GM12878 (cell line): ENCODE results near the gene AK4. TPM values are rescaled to one million over a fixed set of nuclear protein-coding genes. Genes with fewer than 3 reads are reported as not detected.

Source experiments
- ATAC-seq: fragments of 200-7000 bp; cut with Tn5 transposase; 3 replicates; pipeline ENCODE4 v1.9.1; 2020; ENCODE audit warnings: mild to moderate bottlenecking, moderate library complexity
- BruUV-seq: library from RNA; stranded (reverse); fragments of 400-500 nt; replicated peaks from 2 replicates; lab custom pipeline; 2021; lab: Mats Ljungman, UMichigan
- CTCF ChIA-PET: fragments of 300-600 bp; sonication (Branson Sonifier 250); formaldehyde crosslinking; extraction: SDS; loops from one replicate; lab custom pipeline; 2021; ENCODE audit warnings: inconsistent platforms; lab: Yijun Ruan, JAX
- POLR2A ChIA-PET: fragments of 350-600 bp; formaldehyde crosslinking; extraction: SDS; loops from one replicate; lab custom pipeline; 2021; ENCODE audit warnings: inconsistent platforms; lab: Charles Lee
- RAD21 ChIA-PET: fragments of 300-600 bp; sonication (Branson Sonifier 250); formaldehyde crosslinking; loops from one replicate; lab custom pipeline; 2023; ENCODE audit warnings: antibody characterized with exemption; ENCODE audit not compliant: unreplicated experiment; lab: Charles Lee
- SMC1A ChIA-PET: fragments of 300-600 bp; sonication (Branson Sonifier 250); formaldehyde crosslinking; loops from one replicate; lab custom pipeline; 2023; ENCODE audit not compliant: unreplicated experiment, uncharacterized antibody; lab: Charles Lee
- DNase-seq: peaks from one replicate; pipeline ENCODE4 v3.0.0-alpha.2; 2011; ENCODE audit warnings: low read depth, low spot score
- FAIRE-seq: peaks from 3 replicates; lab custom pipeline; 2011; peaks lifted over from hg19 to GRCh38; lab: Jason Lieb, UNC
- H2AFZ ChIP-seq: 2 replicates; pipeline ENCODE4 v1.6.0; 2011; ENCODE audit warnings: low read depth, low read length, control low read depth; ENCODE audit not compliant: control insufficient read depth
- H3K27ac ChIP-seq: 2 replicates; pipeline ENCODE4 v1.5.1; 2011; ENCODE audit warnings: control low read depth; ENCODE audit not compliant: control insufficient read depth, insufficient read depth
- H3K27me3 ChIP-seq, 2 experiments: replicated peaks in 1 of 2; 2 replicates each; pipeline versions ENCODE4 v1.6.0 to v1.6.1; 2011; ENCODE audit warnings: low read length in 1 of 2; ENCODE audit not compliant: control insufficient read depth in 2 of 2, insufficient read depth in 2 of 2
- H3K36me3 ChIP-seq, 2 experiments: 2 replicates each; pipeline ENCODE4 v1.5.1; 2011; ENCODE audit warnings: low read length in 1 of 2; ENCODE audit not compliant: control insufficient read depth in 2 of 2, insufficient read depth in 2 of 2
- H3K4me1 ChIP-seq: 2 replicates; pipeline ENCODE4 v1.6.1; 2011; ENCODE audit warnings: mild to moderate bottlenecking, low read length, moderate library complexity, mixed read lengths; ENCODE audit not compliant: control insufficient read depth, insufficient read depth
- H3K4me2 ChIP-seq: 2 replicates; pipeline ENCODE4 v1.6.0; 2011; ENCODE audit warnings: control low read depth; ENCODE audit not compliant: control insufficient read depth, insufficient read depth
- H3K4me3 ChIP-seq: fragments of 200-600 bp; sonication (generic); 2 replicates; pipeline ENCODE4 v1.5.1; 2016
- H3K79me2 ChIP-seq: 2 replicates; pipeline ENCODE4 v1.6.0; 2011; ENCODE audit warnings: low read length; ENCODE audit not compliant: control insufficient read depth, insufficient read depth
- H3K9ac ChIP-seq: 2 replicates; pipeline ENCODE4 v1.8.0; 2011; ENCODE audit warnings: low read length, control low read depth, mixed read lengths; ENCODE audit not compliant: control insufficient read depth, insufficient read depth
- H3K9me3 ChIP-seq: replicated peaks from 3 replicates; pipeline ENCODE4 v1.5.1; 2011; ENCODE audit warnings: mild to moderate bottlenecking, low read length; ENCODE audit not compliant: control insufficient read depth, insufficient read depth
- H4K20me1 ChIP-seq: 2 replicates; pipeline ENCODE4 v1.6.0; 2011; ENCODE audit not compliant: control insufficient read depth, insufficient read depth
- ATF3 ChIP-seq: IDR thresholded peaks from 2 replicates; pipeline ENCODE4 v1.6.1; 2011; ENCODE audit warnings: low read depth, mild to moderate bottlenecking, low read length, moderate library complexity, borderline replicate concordance; ENCODE audit errors: extremely low read depth
- BRCA1 ChIP-seq: IDR thresholded peaks from 2 replicates; pipeline ENCODE4 v1.6.1; 2011; ENCODE audit warnings: low read depth, low read length, improper control_type of control experiment
- CUX1 ChIP-seq: IDR thresholded peaks from 2 replicates; pipeline ENCODE4 v1.6.1; 2012; ENCODE audit warnings: improper control_type of control experiment, low read depth, low read length; ENCODE audit not compliant: insufficient replicate concordance
- DPF2 ChIP-seq: fragments of 450-650 bp; IDR thresholded peaks from 2 replicates; pipeline ENCODE4 v1.6.1; 2017; ENCODE audit warnings: mild to moderate bottlenecking
- EED ChIP-seq: sonication (generic); IDR thresholded peaks from 2 replicates; pipeline ENCODE4 v1.6.1; 2016; ENCODE audit warnings: antibody characterized with exemption, low read depth
- EZH2 ChIP-seq: IDR thresholded peaks from 2 replicates; pipeline ENCODE4 v1.6.1; 2012; ENCODE audit warnings: low read depth, mild to moderate bottlenecking, control low read depth, inconsistent platforms, low read length, borderline replicate concordance; ENCODE audit not compliant: control insufficient read depth
- FOXK2 ChIP-seq: fragments of 450-650 bp; IDR thresholded peaks from 2 replicates; pipeline ENCODE4 v1.6.1; 2017; ENCODE audit warnings: mild to moderate bottlenecking, moderate library complexity
- HDGF ChIP-seq: fragments of 450-650 bp; IDR thresholded peaks from 2 replicates; pipeline ENCODE4 v1.6.1; 2016; ENCODE audit warnings: antibody characterized with exemption
- IKZF1 ChIP-seq: fragments of 450-650 bp; conservative IDR thresholded peaks from 2 replicates; pipeline ENCODE4 v1.6.1; 2017; ENCODE audit warnings: antibody characterized with exemption, mild to moderate bottlenecking
- NBN ChIP-seq: fragments of 450-650 bp; IDR thresholded peaks from 2 replicates; pipeline ENCODE4 v1.6.1; 2016
- PAX8 ChIP-seq: fragments of 450-650 bp; IDR thresholded peaks from 2 replicates; pipeline ENCODE4 v1.6.1; 2017; ENCODE audit warnings: mild to moderate bottlenecking, moderate library complexity
- RELA ChIP-seq: fragments of 450-650 bp; IDR thresholded peaks from 2 replicates; pipeline ENCODE4 v1.8.0; 2014; ENCODE audit warnings: borderline replicate concordance; ENCODE audit not compliant: partially characterized antibody
- SP1 ChIP-seq: IDR thresholded peaks from one replicate; pipeline ENCODE4 v1.6.1; 2011; ENCODE audit warnings: low read depth, low read length
- SREBF2 ChIP-seq: IDR thresholded peaks from 2 replicates; pipeline ENCODE4 v1.6.1; 2012; ENCODE audit warnings: mild to moderate bottlenecking, low read length
- SUZ12 ChIP-seq: fragments of 200-600 bp; sonication (generic); IDR thresholded peaks from one replicate; pipeline ENCODE4 v1.6.1; 2018; ENCODE audit warnings: antibody characterized with exemption, mild to moderate bottlenecking; ENCODE audit not compliant: unreplicated experiment
- TCF3 ChIP-seq: IDR thresholded peaks from 2 replicates; pipeline ENCODE4 v1.6.1; 2012; ENCODE audit warnings: low read depth, mild to moderate bottlenecking, low read length, borderline replicate concordance; ENCODE audit not compliant: insufficient read depth
- YY1 ChIP-seq: IDR thresholded peaks from 2 replicates; pipeline ENCODE4 v1.6.1; 2011; ENCODE audit warnings: low read depth, mild to moderate bottlenecking, low read length
- ZBED1 ChIP-seq: IDR thresholded peaks from 2 replicates; pipeline ENCODE4 v1.6.1; 2016; ENCODE audit warnings: borderline replicate concordance
- ZNF384 ChIP-seq: IDR thresholded peaks from 2 replicates; pipeline ENCODE4 v1.6.1; 2012; ENCODE audit warnings: low read depth, mild to moderate bottlenecking, low read length, improper control_type of control experiment, borderline replicate concordance
- ZZZ3 ChIP-seq: IDR thresholded peaks from 2 replicates; pipeline ENCODE4 v1.6.1; 2011; ENCODE audit warnings: low read depth; ENCODE audit not compliant: control insufficient read depth, insufficient read length
- WGBS: methylation state at CpG from one replicate; pipeline ENCODE4 v1.1.6; 2016; ENCODE audit warnings: low lambda C conversion rate; ENCODE audit not compliant: insufficient replicate concordance, insufficient coverage; ENCODE audit errors: missing lambda C conversion rate; 5-methylcytosine and 5-hydroxymethylcytosine counted together
- in situ Hi-C: fragments of 300-500 bp; cut with MboI; formaldehyde crosslinking; loops from 9 replicates; pipeline ENCODE4 v1.14.3; 2018; ENCODE audit warnings: mixed read lengths
- intact Hi-C: fragments of 100-400 bp; cut with micrococcal nuclease; formaldehyde crosslinking; loops from one replicate; pipeline ENCODE4 v1.14.2; 2022; ENCODE audit not compliant: unreplicated experiment
- polyA plus RNA-seq, 11 experiments: library from polyadenylated mRNA; depleted of rRNA in 4 of 11; unstranded in 6 of 11; stranded (reverse) in 5 of 11; fragments of >200 nt; fragmentation: Nextera tagmentation in 4 of 11; fragmentation: Illumina TruSeq in 1 of 11; extraction: Ambion mirVana in 4 of 11; extraction: Trizol in 1 of 11; gene quantifications; 1 replicate in 1 of 11; 2 replicates in 10 of 11; pipeline versions ENCODE4 v1.2.1 to v1.2.3, GENCODE V29; 2011 to 2016; ENCODE audit warnings: inconsistent platforms in 2 of 11, missing spikeins in 2 of 11, low read depth in 1 of 11
- total RNA-seq, 4 experiments: library from RNA; depleted of rRNA in 3 of 4; stranded (reverse); fragments of >200 nt in 3 of 4; fragmentation: Illumina TruSeq in 1 of 4; extraction: Trizol in 1 of 4; gene quantifications; 2 replicates each; pipeline versions ENCODE4 v1.2.1 to v1.2.3, GENCODE V29; 2013 to 2021

Gene AK4
- total and polyA plus RNA-seq, 10 of the 15 experiments (the other 5 are each of a cell fraction or from before 2014, with no cell fraction given), result 23.9 to 161 (median 49.0) TPM

GRCh38 chr1:65165269-65165993, 17.4 kb downstream of the AK4 start:
- Histone ChIP-seq H4K20me1 (peaks cover 3% of the 10 kb centered on the region; the same call in 1 of the 2 replicates), H3K4me1 (peaks cover 32% of the 10 kb centered on the region), H3K27ac (no peak overlapping the region; the same call in 1 of the 2 replicates), H3K9me3 (no peaks in the 10 kb centered on the region; the same call in 2 of the 3 replicates), H3K27me3 (no peaks in the 10 kb centered on the region), H3K79me2 (peaks cover 79% of the 10 kb centered on the region), H3K9ac (no peak overlapping the region), H3K36me3 (peaks cover 0 to 6% of the 10 kb centered on the region in 2 experiments; a peak in 1 of 4 replicates), H2AFZ (no peak overlapping the region), H3K4me2 (peak overlapping the region; percentile 47), H3K4me3 (no peak overlapping the region)
- peak; percentile 71 for DNase-seq
- no TSS peak for BruUV-seq
- in situ Hi-C loops, result no loop called here
- RAD21 ChIA-PET, result no interaction called here
- SMC1A ChIA-PET, result interaction anchor here (0.6 to 1.2 kb wide), 5 partner anchors 9 to 53 kb away, joined by 3 to 5 read pairs (median 3); no protein-coding TSS in a partner anchor
- no peak for FAIRE-seq
- peak; percentile 89 for ATAC-seq
- POLR2A ChIA-PET, result interaction anchor here (1.0 to 1.4 kb wide), 3 partner anchors 14 to 16 kb away, joined by 3 to 5 read pairs (median 3); no protein-coding TSS in a partner anchor
- intact Hi-C loops, result no loop called here
- CTCF ChIA-PET, result interaction anchor here (0.6 kb wide), 3 partner anchors 12 to 92 kb away, joined by 3 to 4 read pairs (median 4); partner anchors contain the start of gene AK4
- WGBS, result 58% methylated on average over 5 of the region's 5 CpGs
- TF ChIP-seq IKZF1, result peak; percentile 84
- no peak for TF ChIP-seq RELA
- no peak for TF ChIP-seq ATF3
- TF ChIP-seq BRCA1, result no peak
- no peak for TF ChIP-seq PAX8
- no peak for TF ChIP-seq TCF3
- no peak for TF ChIP-seq ZZZ3
- no peak for TF ChIP-seq HDGF
- no peak for TF ChIP-seq SREBF2
- TF ChIP-seq YY1, result peak; percentile 39; the same call in 1 of the 2 replicates
- peak; percentile 85 for TF ChIP-seq EED
- TF ChIP-seq SUZ12, result no peak
- TF ChIP-seq NBN, result peak; percentile 74; the same call in 1 of the 2 replicates
- no peak for TF ChIP-seq CUX1
- no peak for TF ChIP-seq FOXK2
- TF ChIP-seq ZBED1, result no peak
- peak; percentile 65 for TF ChIP-seq SP1
- TF ChIP-seq EZH2, result no peak
- TF ChIP-seq DPF2, result peak; percentile 88
- no peak for TF ChIP-seq ZNF384
